Breast epithelium (tissue), 4 donors: ENCODE measurements around the gene GTF2IRD1. TPM values are rescaled to one million over a fixed set of nuclear protein-coding genes. Genes with fewer than 3 reads are reported as not detected.

Source experiments
- DNase-seq, 2 donors: peaks; one replicate each; pipeline ENCODE4 v3.0.0-alpha.2; 2019; ENCODE audit warnings: low spot score in 2 of 2
- H3K27ac ChIP-seq, 2 donors: fragments of 200-600 bp; sonication (generic) in 1 of 2; one replicate each; pipeline ENCODE4 v1.5.1; 2016 to 2019; ENCODE audit warnings: mild to moderate bottlenecking in 1 of 2
- H3K27me3 ChIP-seq, 2 donors: fragments of 200-600 bp; sonication (generic) in 1 of 2; one replicate each; pipeline versions ENCODE4 v1.5.1 to v1.6.0; 2017 to 2019; ENCODE audit warnings: control low read depth in 1 of 2, mild to moderate bottlenecking in 1 of 2
- H3K36me3 ChIP-seq: fragments of 200-600 bp; one replicate; pipeline ENCODE4 v1.5.1; 2019
- H3K4me1 ChIP-seq, 2 donors: fragments of 200-600 bp; sonication (generic); one replicate each; pipeline ENCODE4 v1.5.1; 2016 to 2019; ENCODE audit warnings: control low read depth in 1 of 2
- H3K4me3 ChIP-seq, 3 donors: fragments of 200-600 bp; sonication (generic); 1 replicate in 2 of 3; 2 replicates in 1 of 3; pipeline ENCODE4 v1.5.1; 2016 to 2019; ENCODE audit warnings: mild to moderate bottlenecking in 3 of 3, moderate library complexity in 2 of 3
- H3K9me3 ChIP-seq, 2 donors: fragments of 200-600 bp; sonication (generic) in 1 of 2; one replicate each; pipeline ENCODE4 v1.5.1; 2016 to 2019; ENCODE audit warnings: control low read depth in 1 of 2
- POLR2A ChIP-seq: fragments of 450-650 bp; IDR thresholded peaks from one replicate; pipeline ENCODE4 v1.6.1; 2016; ENCODE audit warnings: antibody characterized with exemption, mild to moderate bottlenecking, moderate library complexity
- POLR2AphosphoS5 ChIP-seq, 3 donors: sonication (generic); formaldehyde crosslinking; IDR thresholded peaks; one replicate each; pipeline ENCODE4 v1.6.1; 2017; ENCODE audit warnings: antibody characterized with exemption in 3 of 3
- intact Hi-C: fragments of 100-400 bp; cut with DNase I; formaldehyde crosslinking; loops from one replicate; pipeline ENCODE4 v1.15.1; 2023; ENCODE audit warnings: low total_unique reads
- total RNA-seq, 3 donors: library from RNA; depleted of rRNA; stranded (reverse); fragments of >200 nt; gene quantifications; one replicate each; pipeline ENCODE4 v1.1.0, GENCODE V29; 2016
- TF ChIP-seq, protein P1 (sequence below), 3 donors: fragments of 450-650 bp; IDR thresholded peaks; one replicate each; pipeline ENCODE4 v1.5.1; 2016 to 2017; ENCODE audit warnings: antibody characterized with exemption in 3 of 3, mild to moderate bottlenecking in 3 of 3, moderate library complexity in 3 of 3

GTF2IRD1 gene
- total RNA-seq, 3 donors from 2014 or later, result 11.0 to 18.7 (median 12.5) TPM

DNA sequence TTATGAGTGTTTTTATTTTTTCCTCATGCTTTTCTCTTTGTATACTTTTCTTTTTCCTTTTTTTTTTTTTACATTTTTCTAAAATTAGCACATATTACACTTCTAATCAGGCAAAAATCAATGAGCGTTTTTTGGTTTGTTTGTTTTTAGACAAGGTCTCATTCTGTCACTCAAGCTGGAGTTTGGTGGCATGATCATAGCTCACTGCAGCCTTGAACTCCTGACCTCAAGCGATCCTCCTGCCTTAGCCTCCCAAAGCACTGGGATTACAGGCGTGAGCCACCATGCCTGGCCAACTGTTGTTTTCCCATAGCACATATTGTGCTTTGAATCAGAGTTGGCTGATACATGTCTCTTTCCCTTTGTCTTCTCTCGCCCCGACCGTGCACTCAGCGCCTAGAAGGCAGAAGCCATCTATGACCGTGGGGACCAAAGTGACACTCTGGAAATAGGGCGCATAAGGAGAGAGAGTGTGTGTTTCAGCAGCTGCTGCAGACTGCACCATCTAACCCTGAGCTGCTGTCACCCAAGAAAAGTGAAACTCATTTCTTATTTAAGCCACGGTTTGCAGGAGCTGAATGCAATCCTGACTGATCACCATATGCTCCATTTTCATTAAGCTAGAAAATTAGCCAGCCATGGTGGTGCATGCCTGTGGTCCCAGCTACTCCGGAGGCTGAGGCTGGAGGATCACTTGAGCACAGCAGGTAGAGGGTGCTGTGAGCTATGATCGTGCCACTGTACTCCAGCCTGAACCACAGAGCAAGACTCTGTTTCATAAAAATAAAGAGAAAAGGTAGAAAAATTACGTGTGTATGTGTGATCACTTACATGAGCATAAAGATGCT is 162.5 kb downstream of the GTF2IRD1 start:
- intact Hi-C loops, result no loop called here

DNA sequence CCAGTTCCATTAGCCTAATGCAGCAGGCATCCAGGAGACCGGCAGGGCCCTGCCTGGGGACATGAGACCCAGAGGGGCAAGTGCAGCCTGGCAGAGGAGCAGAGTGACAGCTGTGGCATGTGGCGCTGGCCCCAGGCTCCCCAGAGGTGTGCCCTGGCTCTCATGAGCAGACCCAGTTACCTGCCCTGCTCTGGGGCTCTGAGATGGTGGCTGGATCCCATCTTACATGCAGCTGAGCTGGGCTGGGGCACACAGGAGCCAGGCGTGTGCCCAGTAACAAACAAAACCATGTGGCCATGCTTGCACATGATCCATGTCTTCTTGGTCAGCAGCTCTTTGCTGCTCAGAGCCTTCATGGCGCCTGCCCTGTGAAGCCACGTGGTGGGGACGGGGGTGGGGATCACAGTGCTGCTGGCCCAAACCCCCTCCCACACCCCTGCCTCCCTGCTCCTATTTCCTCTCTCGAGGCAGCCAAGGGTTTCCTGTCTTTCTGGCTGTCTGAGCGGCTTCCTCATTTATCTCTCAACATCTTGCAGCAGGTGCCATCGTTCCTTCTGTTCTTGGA is 163.6 kb downstream of the GTF2IRD1 start:
- intact Hi-C loops, result no loop called here
- Histone ChIP-seq H3K9me3 (no peaks in the 10 kb centered on the region), H3K27ac (peak overlapping the region; percentile 8 to 29), H3K4me3 (no peak overlapping the region), H3K36me3 (no peaks in the 10 kb centered on the region), H3K27me3 (no peaks in the 10 kb centered on the region), H3K4me1 (no peaks in the 10 kb centered on the region)
- TF ChIP-seq POLR2AphosphoS5 (IDR thresholded peaks at IDR 0.05) (no peak), POLR2A (no peak)
- TF ChIP-seq, protein P1, sequence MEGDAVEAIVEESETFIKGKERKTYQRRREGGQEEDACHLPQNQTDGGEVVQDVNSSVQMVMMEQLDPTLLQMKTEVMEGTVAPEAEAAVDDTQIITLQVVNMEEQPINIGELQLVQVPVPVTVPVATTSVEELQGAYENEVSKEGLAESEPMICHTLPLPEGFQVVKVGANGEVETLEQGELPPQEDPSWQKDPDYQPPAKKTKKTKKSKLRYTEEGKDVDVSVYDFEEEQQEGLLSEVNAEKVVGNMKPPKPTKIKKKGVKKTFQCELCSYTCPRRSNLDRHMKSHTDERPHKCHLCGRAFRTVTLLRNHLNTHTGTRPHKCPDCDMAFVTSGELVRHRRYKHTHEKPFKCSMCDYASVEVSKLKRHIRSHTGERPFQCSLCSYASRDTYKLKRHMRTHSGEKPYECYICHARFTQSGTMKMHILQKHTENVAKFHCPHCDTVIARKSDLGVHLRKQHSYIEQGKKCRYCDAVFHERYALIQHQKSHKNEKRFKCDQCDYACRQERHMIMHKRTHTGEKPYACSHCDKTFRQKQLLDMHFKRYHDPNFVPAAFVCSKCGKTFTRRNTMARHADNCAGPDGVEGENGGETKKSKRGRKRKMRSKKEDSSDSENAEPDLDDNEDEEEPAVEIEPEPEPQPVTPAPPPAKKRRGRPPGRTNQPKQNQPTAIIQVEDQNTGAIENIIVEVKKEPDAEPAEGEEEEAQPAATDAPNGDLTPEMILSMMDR (IDR thresholded peaks at IDR 0.05), result no peak
- no peak for DNase-seq

More for the DNA sequence above, 162.5 kb downstream of the GTF2IRD1 start:
- H3K4me3 ChIP-seq, result no peak overlapping the region
- no peaks in the 10 kb centered on the region for H3K36me3 ChIP-seq
- TF ChIP-seq, protein P1 (IDR thresholded peaks at IDR 0.05), result no peak
- no peak for TF ChIP-seq POLR2AphosphoS5 (IDR thresholded peaks at IDR 0.05)
- TF ChIP-seq POLR2A, result no peak
- no peaks in the 10 kb centered on the region for H3K4me1 ChIP-seq
- H3K9me3 ChIP-seq, result no peaks in the 10 kb centered on the region
- DNase-seq, result no peak
- H3K27me3 ChIP-seq, result no peaks in the 10 kb centered on the region
- H3K27ac ChIP-seq, result no peak overlapping the region

DNA sequence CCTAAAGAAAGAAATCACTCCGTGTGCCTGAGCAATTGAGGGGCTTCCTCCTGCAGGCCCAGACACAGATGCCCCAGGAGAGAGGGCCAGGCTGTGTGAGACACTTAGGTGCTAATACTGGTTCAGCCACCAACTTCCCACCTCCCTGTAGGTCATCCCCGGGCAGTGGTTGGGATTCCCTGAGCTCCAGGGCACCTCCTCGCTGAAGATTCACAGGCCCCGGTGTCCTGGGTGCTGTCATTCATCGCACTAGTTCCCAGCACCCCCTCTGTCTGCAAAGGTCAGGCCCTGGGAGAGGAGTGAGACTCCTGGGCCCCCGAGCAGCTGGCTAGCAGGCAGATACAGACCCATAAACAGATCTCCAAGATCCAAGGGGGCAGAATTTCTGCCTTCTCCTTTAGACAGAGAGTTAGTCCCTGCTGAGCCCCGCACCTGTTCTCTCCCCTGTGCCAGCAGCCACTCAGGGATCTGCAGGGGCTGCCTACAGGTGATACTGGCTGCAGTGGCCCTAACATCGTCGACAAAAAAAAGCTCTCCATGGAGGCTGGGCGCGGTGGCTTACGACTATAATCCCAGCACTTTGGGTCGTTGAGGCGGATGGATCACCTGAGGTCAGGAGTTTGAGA is 165.6 kb downstream of the GTF2IRD1 start:
- Histone ChIP-seq H3K4me3 (no peak overlapping the region), H3K36me3 (no peaks in the 10 kb centered on the region), H3K27me3 (no peaks in the 10 kb centered on the region), H3K27ac (no peak overlapping the region), H3K4me1 (no peaks in the 10 kb centered on the region), H3K9me3 (no peaks in the 10 kb centered on the region)
- no peak for TF ChIP-seq POLR2A
- TF ChIP-seq, protein P1 (IDR thresholded peaks at IDR 0.05), result no peak
- no peak for TF ChIP-seq POLR2AphosphoS5 (IDR thresholded peaks at IDR 0.05)
- intact Hi-C loops, result no loop called here
- no peak for DNase-seq

DNA sequence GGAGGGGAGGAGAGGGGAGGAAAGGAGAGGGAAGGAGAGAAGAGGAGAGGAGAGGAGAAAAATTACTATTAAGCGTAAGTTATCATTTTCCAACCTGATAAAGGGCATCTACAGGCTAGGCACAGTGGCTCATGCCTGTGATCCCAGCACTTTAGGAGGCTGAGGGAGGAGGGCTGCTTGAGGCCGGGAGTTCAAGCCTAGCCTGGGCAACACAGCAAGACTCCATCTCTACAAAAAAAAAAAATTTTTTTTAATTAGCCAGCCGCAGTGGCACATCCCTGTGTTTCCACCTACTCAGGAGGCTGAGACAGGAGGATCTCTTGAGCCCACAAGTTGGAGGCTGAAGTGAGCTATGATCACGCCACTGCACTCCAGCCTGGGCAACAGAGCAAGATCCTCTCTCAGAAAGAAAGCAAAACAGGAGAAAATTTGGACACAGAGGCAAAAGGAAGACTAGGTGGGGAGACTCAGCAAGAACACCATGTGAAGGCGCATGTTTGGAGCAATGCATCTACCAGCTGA is 168.6 kb downstream of the GTF2IRD1 start:
- TF ChIP-seq, protein P1 (IDR thresholded peaks at IDR 0.05), result no peak
- TF ChIP-seq POLR2AphosphoS5 (IDR thresholded peaks at IDR 0.05), result no peak
- TF ChIP-seq POLR2A, result no peak
- Histone ChIP-seq H3K4me3 (no peak overlapping the region), H3K27me3 (no peaks in the 10 kb centered on the region), H3K36me3 (no peaks in the 10 kb centered on the region), H3K4me1 (no peaks in the 10 kb centered on the region), H3K9me3 (no peaks in the 10 kb centered on the region), H3K27ac (no peak overlapping the region)
- intact Hi-C loops, result no loop called here
- no peak for DNase-seq
